Globus pallidus (tissue), 1 donor: ENCODE results near the gene SLC39A11.

ENCODE experiments used
- DNase-seq: peaks from one replicate; pipeline ENCODE4 v3.0.0-alpha.2; 2015; ENCODE audit warnings: low spot score

SLC39A11 gene

GRCh38 chr17:72615627-72615991, 476.9 kb downstream of the SLC39A11 start:
- no peak for DNase-seq

GRCh38 chr17:72614871-72615626, 477.4 kb downstream of the SLC39A11 start:
- peak; percentile 94 for DNase-seq

GRCh38 chr17:72614476-72614870, 478.0 kb downstream of the SLC39A11 start:
- DNase-seq: peak; percentile 35

GRCh38 chr17:72613806-72614292, 478.6 kb downstream of the SLC39A11 start:
- DNase-seq: no peak

GRCh38 chr17:72613396-72613795, 479.1 kb downstream of the SLC39A11 start:
- no peak for DNase-seq

- no peak for DNase-seq
Measured at GRCh38 chr17:72611172-72611571, 481.3 kb downstream of the SLC39A11 start.

- no peak for DNase-seq
Measured at GRCh38 chr17:72609501-72609900, 483.0 kb downstream of the SLC39A11 start.

- DNase-seq: no peak
Measured at GRCh38 chr17:72608436-72608835, 484.1 kb downstream of the SLC39A11 start.

GRCh38 chr17:72606656-72607055, 485.8 kb downstream of the SLC39A11 start:
- DNase-seq: no peak

- no peak for DNase-seq
Measured at GRCh38 chr17:72605543-72605942, 486.9 kb downstream of the SLC39A11 start.

- no peak for DNase-seq
Measured at GRCh38 chr17:72604518-72604917, 488.0 kb downstream of the SLC39A11 start.

GRCh38 chr17:72603420-72604242, 488.9 kb downstream of the SLC39A11 start:
- no peak for DNase-seq

- no peak for DNase-seq
Measured at GRCh38 chr17:72602517-72603419, 489.7 kb downstream of the SLC39A11 start.

GRCh38 chr17:72600934-72601333, 491.6 kb downstream of the SLC39A11 start:
- no peak for DNase-seq

- DNase-seq: no peak
Measured at GRCh38 chr17:72599891-72600290, 492.6 kb downstream of the SLC39A11 start.

GRCh38 chr17:72598695-72599094, 493.8 kb downstream of the SLC39A11 start:
- no peak for DNase-seq

- no peak for DNase-seq
Measured at GRCh38 chr17:72597354-72598087, 495.0 kb downstream of the SLC39A11 start.
